Body of pancreas (tissue), 4 donors: ENCODE measurements around the gene MUC5AC. TPM values are rescaled to one million over a fixed set of nuclear protein-coding genes. Genes with fewer than 3 reads are reported as not detected.

Experiments used
- ATAC-seq: fragments of 150-250 bp; one replicate; pipeline ENCODE4 v1.9.1; 2016
- DNase-seq, 4 donors: peaks; one replicate each; pipeline ENCODE4 v3.0.0-alpha.2; 2019
- H3K27ac ChIP-seq, 4 donors: fragments of 200-600 bp; sonication (generic); 1 replicate in 3 of 4; 2 replicates in 1 of 4; pipeline versions ENCODE4 v1.5.1 to v1.6.1; 2016 to 2019; ENCODE audit warnings: mild to moderate bottlenecking in 1 of 4, mixed read lengths in 1 of 4, moderate library complexity in 1 of 4
- H3K27me3 ChIP-seq, 2 donors: fragments of 200-600 bp; sonication (generic); one replicate each; pipeline ENCODE4 v1.6.0; 2016; ENCODE audit warnings: mild to moderate bottlenecking in 1 of 2
- H3K36me3 ChIP-seq, 2 donors: fragments of 200-600 bp; sonication (generic); replicated peaks in 1 of 2; 2 replicates each; pipeline ENCODE4 v1.5.1; 2016; ENCODE audit warnings: low read depth in 2 of 2; ENCODE audit not compliant: insufficient read depth in 1 of 2
- H3K4me1 ChIP-seq: fragments of 200-600 bp; sonication (generic); one replicate; pipeline ENCODE4 v1.6.0; 2016
- H3K4me3 ChIP-seq, 2 donors: fragments of 200-600 bp; sonication (generic); 1 replicate in 1 of 2; 2 replicates in 1 of 2; pipeline ENCODE4 v1.5.1; 2016 to 2019
- H3K9me3 ChIP-seq, 3 donors: fragments of 200-600 bp; sonication (generic); 1 replicate in 2 of 3; 2 replicates in 1 of 3; pipeline ENCODE4 v1.5.1; 2016
- CTCF ChIP-seq, 7 experiments: fragments of 450-650 bp in 4 of 7; fragments of 200-600 bp in 3 of 7; sonication (generic) in 3 of 7; IDR thresholded peaks; one replicate each; pipeline ENCODE4 v1.5.1; 2016 to 2019; ENCODE audit warnings: antibody characterized with exemption in 7 of 7
- POLR2A ChIP-seq, 3 donors: fragments of 450-650 bp; IDR thresholded peaks; one replicate each; pipeline ENCODE4 v1.6.1; 2016; ENCODE audit warnings: antibody characterized with exemption in 3 of 3, mild to moderate bottlenecking in 2 of 3
- WGBS, 2 donors: methylation state at CpG; one replicate each; pipeline ENCODE4 v1.1.5; 2017; 5-methylcytosine and 5-hydroxymethylcytosine counted together
- intact Hi-C: fragments of 100-400 bp; cut with DNase I; formaldehyde crosslinking; loops from one replicate; pipeline ENCODE4 v1.15.1; 2023
- total RNA-seq, 2 donors: library from RNA; depleted of rRNA; stranded (reverse); fragments of >200 nt; gene quantifications; one replicate each; pipeline ENCODE4 v1.1.0, GENCODE V29; 2016

Gene MUC5AC
- total RNA-seq, 2 donors from 2014 or later, result under 0.01 to 1.8 TPM

GRCh38 chr11:1193326-1194230 is 35.8 kb downstream of the MUC5AC start:
- H3K27ac ChIP-seq, result no peak overlapping the region
- TF ChIP-seq CTCF (IDR thresholded peaks at IDR 0.05) (no peak), POLR2A (IDR thresholded peaks at IDR 0.05) (no peak)
- H3K4me1 ChIP-seq, result no peaks in the 10 kb centered on the region
- 77 to 79% methylated on average over 24 to 41 of the region's 43 CpGs for WGBS, 2 donors
- peaks cover 0 to 8% of the 10 kb centered on the region in 2 donors for H3K27me3 ChIP-seq
- no peak overlapping the region for H3K4me3 ChIP-seq
- DNase-seq (peak in 2 of 4 donors; percentile 4 to 5), ATAC-seq (no peak)
- H3K36me3 ChIP-seq, result no peaks in the 10 kb centered on the region
- intact Hi-C loops, result no loop called here
- H3K9me3 ChIP-seq, result no peaks in the 10 kb centered on the region

- intact Hi-C loops, result no loop called here
- TF ChIP-seq POLR2A (IDR thresholded peaks at IDR 0.05) (no peak), CTCF (IDR thresholded peaks at IDR 0.05) (no peak)
- WGBS, 2 donors, result 91 to 93% methylated on average over 12 to 47 of the region's 59 CpGs
- no peak overlapping the region for H3K4me3 ChIP-seq
- DNase-seq (peak in 3 of 4 donors; percentile 3 to 10 (median 6)), ATAC-seq (no peak)
- no peaks in the 10 kb centered on the region for H3K4me1 ChIP-seq
- H3K27me3 ChIP-seq, result peaks cover 0 to 12% of the 10 kb centered on the region in 2 donors
- H3K9me3 ChIP-seq, result no peaks in the 10 kb centered on the region
- H3K36me3 ChIP-seq, result no peaks in the 10 kb centered on the region
- no peak overlapping the region for H3K27ac ChIP-seq
Observed at GRCh38 chr11:1194231-1194976, 36.7 kb downstream of the MUC5AC start.

DNA sequence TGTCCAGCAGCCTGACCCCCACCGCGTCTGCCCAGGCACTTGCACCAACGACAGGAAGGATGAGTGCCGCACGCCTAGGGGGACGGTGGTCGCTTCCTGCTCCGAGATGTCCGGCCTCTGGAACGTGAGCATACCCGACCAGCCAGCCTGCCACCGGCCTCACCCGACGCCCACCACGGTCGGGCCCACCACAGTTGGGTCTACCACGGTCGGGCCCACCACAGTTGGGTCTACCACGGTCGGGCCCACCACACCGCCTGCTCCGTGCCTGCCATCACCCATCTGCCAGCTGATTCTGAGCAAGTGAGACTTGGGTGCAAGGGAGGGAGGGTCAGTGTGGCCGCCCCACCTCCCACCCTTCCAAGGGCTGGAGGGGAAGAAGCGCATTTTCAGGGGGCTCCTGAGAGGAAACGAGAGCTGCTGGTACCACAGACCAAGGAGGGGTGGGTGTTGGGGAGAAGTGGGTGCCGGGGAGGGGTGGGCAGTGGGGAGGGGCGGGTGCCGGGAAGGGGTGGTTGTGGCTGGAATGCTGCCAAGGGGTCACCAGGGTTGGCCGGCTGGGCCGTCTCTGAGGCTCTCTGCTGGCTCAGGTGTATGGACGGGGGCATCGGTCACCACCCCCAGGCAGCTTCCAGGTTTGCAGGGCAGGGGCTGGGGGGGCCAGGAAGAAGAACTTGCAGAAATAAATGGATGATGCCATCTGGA is 37.4 kb downstream of the MUC5AC start:
- 75 to 76% methylated on average over 9 to 27 of the region's 32 CpGs for WGBS, 2 donors
- Histone ChIP-seq H3K27ac (no peak overlapping the region), H3K4me1 (no peaks in the 10 kb centered on the region), H3K4me3 (no peak overlapping the region), H3K27me3 (peaks cover 0 to 19% of the 10 kb centered on the region in 2 donors), H3K9me3 (no peaks in the 10 kb centered on the region), H3K36me3 (no peaks in the 10 kb centered on the region)
- DNase-seq (peak in 2 of 4 donors; percentile 2 to 11), ATAC-seq (no peak)
- TF ChIP-seq CTCF (IDR thresholded peaks at IDR 0.05) (no peak), POLR2A (IDR thresholded peaks at IDR 0.05) (no peak)
- intact Hi-C loops, result no loop called here

- no peak for ATAC-seq
- H3K4me3 ChIP-seq, result no peak overlapping the region
- TF ChIP-seq CTCF (IDR thresholded peaks at IDR 0.05) (no peak), POLR2A (IDR thresholded peaks at IDR 0.05) (no peak)
- H3K36me3 ChIP-seq, result no peaks in the 10 kb centered on the region
- peaks cover 0 to 21% of the 10 kb centered on the region in 2 donors for H3K27me3 ChIP-seq
- intact Hi-C loops, result no loop called here
- no peak overlapping the region for H3K27ac ChIP-seq
- no peaks in the 10 kb centered on the region for H3K9me3 ChIP-seq
- H3K4me1 ChIP-seq, result no peaks in the 10 kb centered on the region
- 67 to 71% methylated on average over 10 to 35 of the region's 41 CpGs for WGBS, 2 donors
- DNase-seq, result peak in 3 of 4 donors; percentile 2 to 8 (median 4)
Observed at GRCh38 chr11:1195682-1196515, 38.1 kb downstream of the MUC5AC start.
